Measurements from ENCODE around the gene BDKRB1. TPM values are rescaled to one million over a fixed set of nuclear protein-coding genes. Genes with fewer than 3 reads are reported as not detected.

The BDKRB1 gene
- total and polyA plus RNA-seq, 2 donors (not counting 3 experiments of a cell fraction or from before 2014, with no cell fraction given) = not detected

DNA sequence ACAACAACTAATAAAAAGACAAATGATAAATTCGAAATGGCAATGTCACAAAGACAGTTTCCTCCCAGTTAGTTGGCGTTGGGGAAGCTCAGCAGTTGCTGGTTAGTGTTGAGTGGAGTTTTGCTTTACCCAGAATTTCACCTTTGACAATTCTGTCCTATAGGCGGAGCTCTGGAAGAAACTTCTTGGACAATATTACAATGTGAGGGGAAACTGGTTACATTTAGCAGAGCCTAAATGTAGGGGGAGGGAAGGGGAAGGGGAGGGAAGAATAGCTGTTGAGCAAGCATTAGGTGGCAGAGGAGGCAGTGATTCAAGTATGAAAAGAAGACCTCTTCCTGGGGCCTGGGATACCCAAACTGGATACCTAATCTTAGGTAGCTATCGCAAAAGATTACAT is 51.4 kb downstream of the BDKRB1 start:
- Histone ChIP-seq H3K4me1 (ENCODE audit: control insufficient read depth, extremely low read depth, insufficient read depth, low read length) (no peaks in the 10 kb centered on the region), H3K27me3 (ENCODE audit: control insufficient read depth in 2 of 2, insufficient read depth in 2 of 2, low read length in 2 of 2) (no peaks in the 10 kb centered on the region), H3K36me3 (ENCODE audit: control insufficient read depth in 2 of 2, extremely low read depth in 1 of 2, insufficient read depth in 2 of 2, low read length in 2 of 2) (peaks cover 3 to 11% of the 10 kb centered on the region in 2 experiments), H2AFZ (ENCODE audit: low read depth, low read length) (no peak overlapping the region), H3K9ac (replicated peaks; ENCODE audit: extremely low read depth, insufficient read depth, low read length) (no peak overlapping the region), H3K27ac (ENCODE audit: insufficient read depth, low read depth, low read length) (no peak overlapping the region), H4K20me1 (replicated peaks; ENCODE audit: control insufficient read depth, extremely low read depth, insufficient read depth, low read length) (no peaks in the 10 kb centered on the region), H3K79me2 (ENCODE audit: control insufficient read depth, insufficient read depth, low read length) (no peaks in the 10 kb centered on the region), H3K9me3 (replicated peaks; ENCODE audit: control insufficient read depth, insufficient read depth, low read length) (no peaks in the 10 kb centered on the region), H3K4me2 (ENCODE audit: insufficient read depth, low read length) (no peak overlapping the region), H3K9me1 (replicated peaks; ENCODE audit: control insufficient read depth, extremely low read depth, insufficient read depth, low read length) (no peaks in the 10 kb centered on the region), H3K4me3 (replicated peaks in 1 of 3; ENCODE audit: insufficient read depth in 1 of 3, low read depth in 1 of 3, low read length in 3 of 3) (no peak overlapping the region)
- dilution Hi-C loops (cut with MboI; ENCODE audit: extremely low pct_ligation_motif_present, low sequenced_read_pairs) (no loop called here), intact Hi-C loops (cut with micrococcal nuclease) (no loop called here)
- ChIA-PET POLR2A (no interaction called here), CTCF (interaction anchor here (0.8 to 1.9 kb wide), 6 partner anchors 10 to 117 kb away, joined by 3 to 5 read pairs (median 4); no protein-coding TSS in a partner anchor)
- DNase-seq (ENCODE audit: low read depth, low spot score) = no peak
- FAIRE-seq = no peak
- TF ChIP-seq, protein P1, sequence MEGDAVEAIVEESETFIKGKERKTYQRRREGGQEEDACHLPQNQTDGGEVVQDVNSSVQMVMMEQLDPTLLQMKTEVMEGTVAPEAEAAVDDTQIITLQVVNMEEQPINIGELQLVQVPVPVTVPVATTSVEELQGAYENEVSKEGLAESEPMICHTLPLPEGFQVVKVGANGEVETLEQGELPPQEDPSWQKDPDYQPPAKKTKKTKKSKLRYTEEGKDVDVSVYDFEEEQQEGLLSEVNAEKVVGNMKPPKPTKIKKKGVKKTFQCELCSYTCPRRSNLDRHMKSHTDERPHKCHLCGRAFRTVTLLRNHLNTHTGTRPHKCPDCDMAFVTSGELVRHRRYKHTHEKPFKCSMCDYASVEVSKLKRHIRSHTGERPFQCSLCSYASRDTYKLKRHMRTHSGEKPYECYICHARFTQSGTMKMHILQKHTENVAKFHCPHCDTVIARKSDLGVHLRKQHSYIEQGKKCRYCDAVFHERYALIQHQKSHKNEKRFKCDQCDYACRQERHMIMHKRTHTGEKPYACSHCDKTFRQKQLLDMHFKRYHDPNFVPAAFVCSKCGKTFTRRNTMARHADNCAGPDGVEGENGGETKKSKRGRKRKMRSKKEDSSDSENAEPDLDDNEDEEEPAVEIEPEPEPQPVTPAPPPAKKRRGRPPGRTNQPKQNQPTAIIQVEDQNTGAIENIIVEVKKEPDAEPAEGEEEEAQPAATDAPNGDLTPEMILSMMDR (IDR thresholded peaks at IDR 0.05; ENCODE audit: extremely low read depth in 1 of 2, insufficient read depth in 1 of 2, low read depth in 1 of 2, low read length in 2 of 2) = no peak
- TF ChIP-seq POLR2A (IDR thresholded peaks at IDR 0.05; ENCODE audit: low read depth, low read length) = no peak
- no peak for TF ChIP-seq JUN (IDR thresholded peaks at IDR 0.05; ENCODE audit: borderline replicate concordance, insufficient read depth, insufficient read length, low read depth)
- no peak for TF ChIP-seq FOS (IDR thresholded peaks at IDR 0.05; ENCODE audit: borderline replicate concordance, insufficient read depth, low read length)
- TF ChIP-seq EZH2 (IDR thresholded peaks at IDR 0.05; ENCODE audit: borderline replicate concordance, low read depth, low read length, severe bottlenecking) = no peak
- TF ChIP-seq MYC (IDR thresholded peaks at IDR 0.05; ENCODE audit: low read depth, low read length) = no peak
- no peak for TF ChIP-seq GATA2 (IDR thresholded peaks at IDR 0.05; ENCODE audit: insufficient read depth, insufficient read length, low read depth, low read length)
- TF ChIP-seq POLR2AphosphoS5 (IDR thresholded peaks at IDR 0.05; ENCODE audit: insufficient read depth, low read depth, low read length) = no peak
- TF ChIP-seq, protein P2, sequence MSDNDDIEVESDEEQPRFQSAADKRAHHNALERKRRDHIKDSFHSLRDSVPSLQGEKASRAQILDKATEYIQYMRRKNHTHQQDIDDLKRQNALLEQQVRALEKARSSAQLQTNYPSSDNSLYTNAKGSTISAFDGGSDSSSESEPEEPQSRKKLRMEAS (IDR thresholded peaks at IDR 0.05; ENCODE audit: insufficient read depth, insufficient read length) = no peak
- no TSS peak for BruUV-seq (replicated peaks)
